Measurements from ENCODE around the gene GSTP1. TPM values are rescaled to one million over a fixed set of nuclear protein-coding genes. Genes with fewer than 3 reads are reported as not detected.
"Not testable (repeated sequence)": the region's sequence is repeated elsewhere in the genome, so short reads cannot be mapped to it uniquely, and the experiment has no call there.

The GSTP1 gene
- 1,181 and 1,195 TPM in 2 replicates for total RNA-seq

DNA sequence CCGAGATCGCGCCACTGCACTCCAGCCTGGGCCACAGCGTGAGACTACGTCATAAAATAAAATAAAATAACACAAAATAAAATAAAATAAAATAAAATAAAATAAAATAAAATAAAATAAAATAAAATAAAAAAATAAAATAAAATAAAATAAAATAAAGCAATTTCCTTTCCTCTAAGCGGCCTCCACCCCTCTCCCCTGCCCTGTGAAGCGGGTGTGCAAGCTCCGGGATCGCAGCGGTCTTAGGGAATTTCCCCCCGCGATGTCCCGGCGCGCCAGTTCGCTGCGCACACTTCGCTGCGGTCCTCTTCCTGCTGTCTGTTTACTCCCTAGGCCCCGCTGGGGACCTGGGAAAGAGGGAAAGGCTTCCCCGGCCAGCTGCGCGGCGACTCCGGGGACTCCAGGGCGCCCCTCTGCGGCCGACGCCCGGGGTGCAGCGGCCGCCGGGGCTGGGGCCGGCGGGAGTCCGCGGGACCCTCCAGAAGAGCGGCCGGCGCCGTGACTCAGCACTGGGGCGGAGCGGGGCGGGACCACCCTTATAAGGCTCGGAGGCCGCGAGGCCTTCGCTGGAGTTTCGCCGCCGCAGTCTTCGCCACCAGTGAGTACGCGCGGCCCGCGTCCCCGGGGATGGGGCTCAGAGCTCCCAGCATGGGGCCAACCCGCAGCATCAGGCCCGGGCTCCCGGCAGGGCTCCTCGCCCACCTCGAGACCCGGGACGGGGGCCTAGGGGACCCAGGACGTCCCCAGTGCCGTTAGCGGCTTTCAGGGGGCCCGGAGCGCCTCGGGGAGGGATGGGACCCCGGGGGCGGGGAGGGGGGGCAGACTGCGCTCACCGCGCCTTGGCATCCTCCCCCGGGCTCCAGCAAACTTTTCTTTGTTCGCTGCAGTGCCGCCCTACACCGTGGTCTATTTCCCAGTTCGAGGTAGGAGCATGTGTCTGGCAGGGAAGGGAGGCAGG, at the start of gene GSTP1:
Gene GSTP1, plus strand, starts transcription at position 566 of the 958 bp plus-strand sequence. Its CDS starts 32 bp downstream, at position 598.
- no peak for DNase-seq (ENCODE audit: extremely low read depth, low read depth, low spot score)

DNA sequence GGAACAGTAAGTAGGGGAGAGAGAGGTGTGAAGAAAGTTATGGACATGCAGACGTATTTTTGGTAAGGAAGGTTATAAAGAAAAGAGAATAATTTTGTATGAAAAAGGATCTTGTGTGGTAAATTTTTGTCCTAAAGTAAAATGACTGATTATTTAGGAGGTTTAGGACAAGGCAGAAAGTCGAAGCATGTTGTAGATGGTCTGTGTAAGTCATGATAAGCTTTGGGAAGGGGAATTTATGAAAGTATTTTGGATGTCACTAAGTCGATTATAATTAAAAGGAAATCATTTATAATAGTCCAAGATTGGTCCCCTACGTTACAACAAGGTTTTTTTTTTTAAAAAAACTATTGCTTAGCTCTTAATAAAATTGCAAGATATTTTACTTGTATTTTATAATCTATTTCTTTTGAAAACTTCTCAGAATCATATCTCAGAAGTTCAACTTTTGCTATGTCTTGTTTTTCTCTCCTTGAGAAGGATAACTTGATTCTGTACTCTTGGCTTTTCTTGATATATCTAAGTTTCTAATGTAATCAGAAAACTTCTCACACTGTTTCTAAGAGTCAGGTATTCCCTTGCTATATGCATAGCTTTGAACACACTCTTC, 49.4 kb upstream of the GSTP1 start:
- no peak for DNase-seq (ENCODE audit: extremely low read depth, low read depth, low spot score)

DNA sequence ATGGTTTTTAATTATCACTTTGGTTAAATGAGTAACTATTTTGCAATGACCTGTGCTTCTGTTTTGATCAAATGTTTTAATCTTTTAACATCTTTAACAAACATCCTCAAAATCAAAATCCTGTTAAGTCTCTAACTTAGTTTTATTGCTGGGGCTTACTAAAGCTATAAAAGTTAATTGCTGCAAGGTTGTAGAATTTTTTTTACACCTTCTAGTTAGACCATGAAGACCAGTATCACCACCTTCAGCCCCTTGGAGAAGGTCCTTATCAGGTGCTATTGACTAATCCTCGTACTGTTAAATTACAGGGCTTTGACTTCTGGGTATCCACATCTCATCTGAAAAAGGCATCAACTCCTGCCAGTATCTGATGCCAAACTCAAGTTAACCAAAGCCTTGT, 48.1 kb upstream of the GSTP1 start:
- DNase-seq (ENCODE audit: extremely low read depth, low read depth, low spot score), result no peak

DNA sequence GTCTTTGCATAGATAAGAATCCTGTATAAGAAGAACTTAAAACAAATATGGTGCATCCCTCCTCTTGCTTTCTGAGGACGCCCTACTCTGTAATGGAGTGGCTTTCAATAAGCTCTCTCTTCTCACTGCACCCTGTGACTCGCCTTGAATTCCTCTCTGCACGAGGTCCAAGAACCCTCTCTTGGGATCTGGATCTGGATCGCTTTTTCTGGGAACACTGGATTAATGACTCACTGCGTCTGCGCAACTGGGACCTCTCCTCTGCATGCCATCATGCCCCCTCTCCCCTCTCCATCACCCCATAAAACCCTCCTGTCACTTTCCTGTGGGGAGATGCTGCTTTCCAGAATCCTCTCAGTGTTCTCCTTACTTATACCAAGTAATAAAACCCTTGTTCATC, 45.3 kb upstream of the GSTP1 start:
- no peak for DNase-seq (ENCODE audit: extremely low read depth, low read depth, low spot score)

DNA sequence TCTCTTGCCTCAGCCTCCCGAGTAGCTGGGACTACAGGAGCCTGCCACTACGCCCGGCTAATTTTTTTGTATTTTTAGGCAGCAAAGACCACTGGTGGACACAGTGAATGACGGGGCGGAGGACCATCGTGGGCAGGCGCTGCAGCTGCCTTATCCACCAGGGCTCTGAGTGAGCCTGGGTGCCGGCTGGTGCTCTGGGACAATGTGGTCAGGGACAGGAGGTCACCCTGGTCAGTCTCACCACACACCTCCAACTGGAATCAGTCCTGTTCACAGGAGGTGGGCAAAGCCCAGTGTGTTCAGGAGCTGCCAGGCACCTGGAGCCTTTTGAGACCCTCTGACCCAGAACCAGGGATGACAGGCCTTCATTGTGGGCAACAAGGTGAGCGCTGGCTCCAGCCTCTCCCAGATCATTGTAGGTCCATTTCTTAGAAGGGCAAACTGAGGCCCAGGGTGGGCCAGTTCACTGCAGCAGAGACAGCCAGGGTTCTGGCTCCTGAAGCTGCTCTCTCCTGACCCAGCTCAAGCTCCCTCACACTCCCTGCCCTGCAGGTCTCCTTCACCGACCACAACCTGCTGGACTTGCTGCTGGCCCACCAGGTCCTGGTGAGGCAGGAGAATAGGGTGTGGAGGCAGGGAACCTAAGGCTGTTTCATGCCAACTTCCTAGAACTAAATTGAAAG, 44.6 kb upstream of the GSTP1 start:
- no peak for DNase-seq (ENCODE audit: extremely low read depth, low read depth, low spot score)

- DNase-seq (ENCODE audit: extremely low read depth, low read depth, low spot score), result no peak
Measured at GRCh38 chr11:67539550-67539949, 44.1 kb upstream of the GSTP1 start.

DNA sequence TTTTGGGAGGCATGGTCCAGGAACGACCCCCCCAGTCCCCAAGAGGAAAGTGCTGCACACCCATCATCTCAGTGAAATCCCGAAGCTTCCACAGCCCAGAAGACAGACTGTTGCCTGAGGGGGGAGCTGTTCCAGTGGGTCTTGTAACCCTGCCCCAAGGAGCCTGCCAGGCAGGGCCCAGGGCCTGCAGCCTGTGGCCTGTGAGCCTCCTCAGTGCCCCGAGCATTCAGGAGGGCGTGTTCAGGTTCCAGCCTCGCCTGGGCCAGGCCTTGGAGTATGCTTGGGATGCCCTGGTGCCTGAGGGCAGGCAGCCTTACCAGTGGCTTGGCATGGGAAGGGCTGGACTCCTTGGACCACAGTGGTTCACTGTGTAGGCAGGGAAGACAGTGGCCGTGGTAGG, 42.4 kb upstream of the GSTP1 start:
- no peak for DNase-seq (ENCODE audit: extremely low read depth, low read depth, low spot score)

DNA sequence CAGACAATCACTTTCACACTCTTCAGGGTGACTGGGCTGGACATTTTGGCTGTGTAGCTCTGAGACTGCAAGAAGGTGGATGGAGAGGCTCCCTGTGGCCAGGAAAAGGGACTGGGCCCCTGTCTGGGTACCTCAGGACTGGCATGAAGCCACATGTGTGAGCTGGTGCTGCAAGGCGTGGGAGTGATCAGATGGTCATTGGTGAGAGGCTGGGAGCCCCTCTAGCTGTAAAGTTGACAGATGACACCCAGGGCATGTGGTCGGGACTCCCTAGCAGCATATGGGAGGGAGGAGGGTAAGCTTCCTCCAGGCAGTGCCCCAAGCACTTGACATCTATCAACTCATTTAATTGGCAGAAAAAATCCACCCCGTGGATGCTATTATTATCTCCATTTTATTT, 41.4 kb upstream of the GSTP1 start:
- DNase-seq (ENCODE audit: extremely low read depth, low read depth, low spot score), result no peak

- DNase-seq (ENCODE audit: extremely low read depth, low read depth, low spot score), result no peak
Measured at GRCh38 chr11:67542971-67543370, 40.6 kb upstream of the GSTP1 start.

DNA sequence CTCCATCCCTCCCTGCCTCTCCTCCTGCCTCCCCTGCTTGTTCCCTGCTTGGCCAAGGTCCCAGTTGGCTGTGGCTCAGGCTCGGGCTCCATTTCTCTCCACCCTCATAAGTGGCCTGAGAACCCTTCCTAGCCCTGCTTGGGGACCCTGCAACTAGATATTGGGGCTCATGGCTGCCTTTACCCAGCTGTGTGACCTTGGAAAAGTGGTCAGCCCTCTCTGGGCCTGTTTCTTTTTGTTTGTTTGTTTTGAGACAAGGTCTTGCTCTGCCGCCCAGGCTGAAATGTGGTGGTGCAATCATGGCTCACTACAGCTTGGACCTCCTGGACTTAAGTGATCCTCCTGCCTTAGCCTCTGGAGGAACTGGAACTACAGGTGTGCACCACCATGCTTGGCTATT, 40.0 kb upstream of the GSTP1 start:
- no peak for DNase-seq (ENCODE audit: extremely low read depth, low read depth, low spot score)

GRCh38 chr11:67544616-67545242, 38.9 kb upstream of the GSTP1 start:
- no peak for DNase-seq (ENCODE audit: extremely low read depth, low read depth, low spot score)

DNA sequence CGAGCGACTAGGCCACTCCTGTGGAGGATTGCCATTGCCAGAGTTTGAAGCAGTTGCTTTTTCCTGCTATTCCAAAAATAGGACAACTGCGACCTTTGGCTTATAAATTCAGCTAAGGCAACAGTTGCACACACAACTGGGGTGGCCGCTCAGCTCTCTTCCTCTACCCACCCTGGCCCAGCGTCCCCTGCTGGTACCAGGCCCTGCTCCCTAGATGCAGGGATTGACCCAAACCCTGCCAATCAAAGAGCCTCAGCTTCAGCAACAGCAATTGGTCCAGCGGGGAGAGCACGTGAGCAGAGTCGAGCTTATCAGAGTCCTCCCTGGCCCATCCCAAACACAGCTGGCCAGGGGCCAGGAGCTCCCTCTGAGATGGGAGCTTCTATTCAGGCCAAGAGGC, 38.3 kb upstream of the GSTP1 start:
- DNase-seq (ENCODE audit: extremely low read depth, low read depth, low spot score), result no peak

- not testable (repeated sequence) for DNase-seq (ENCODE audit: extremely low read depth, low read depth, low spot score)
Measured at GRCh38 chr11:67548112-67548511, 35.5 kb upstream of the GSTP1 start.

GRCh38 chr11:67548555-67549110, 35.0 kb upstream of the GSTP1 start:
- DNase-seq (ENCODE audit: extremely low read depth, low read depth, low spot score), result no peak

DNA sequence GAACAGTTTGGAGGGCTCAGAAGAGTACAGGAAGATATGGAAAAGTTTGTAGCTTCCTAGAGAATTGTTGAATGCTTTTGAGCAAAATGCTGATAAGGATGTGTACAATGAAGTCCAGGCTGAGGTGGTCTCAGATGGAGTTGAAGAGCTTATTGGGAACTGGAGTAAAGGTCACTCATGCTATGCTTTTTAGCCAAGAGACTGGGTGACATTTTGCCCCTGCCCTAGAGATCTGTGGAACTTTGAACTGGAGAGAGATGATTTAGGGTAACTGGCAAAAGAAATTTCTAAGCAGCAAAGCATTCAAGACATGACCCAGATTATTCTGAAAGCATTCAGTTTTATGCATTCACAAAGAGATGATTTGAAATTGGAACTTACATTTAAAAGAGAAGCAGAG, 32.5 kb upstream of the GSTP1 start:
- no peak for DNase-seq (ENCODE audit: extremely low read depth, low read depth, low spot score)

DNA sequence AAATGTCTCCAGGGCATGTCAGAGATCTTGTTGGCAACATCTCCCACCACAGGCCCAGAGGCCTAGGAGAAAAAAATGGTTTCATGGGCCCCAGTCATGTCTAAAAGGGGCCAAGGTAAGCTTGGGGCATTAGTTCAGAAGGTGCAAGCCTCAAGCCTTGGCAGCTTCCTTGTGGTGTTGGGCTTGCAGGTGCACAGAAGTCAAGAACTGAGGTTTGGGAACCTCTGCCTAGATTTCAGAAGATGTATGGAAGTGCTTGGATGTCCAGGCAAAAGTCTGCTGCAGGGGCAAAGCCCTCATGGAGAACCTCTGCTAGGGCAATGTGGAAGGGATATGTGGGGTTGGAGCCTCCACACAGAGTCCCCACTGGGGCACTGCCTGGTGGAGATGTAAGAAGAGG, 31.9 kb upstream of the GSTP1 start:
- not testable (repeated sequence) for DNase-seq (ENCODE audit: extremely low read depth, low read depth, low spot score)

DNA sequence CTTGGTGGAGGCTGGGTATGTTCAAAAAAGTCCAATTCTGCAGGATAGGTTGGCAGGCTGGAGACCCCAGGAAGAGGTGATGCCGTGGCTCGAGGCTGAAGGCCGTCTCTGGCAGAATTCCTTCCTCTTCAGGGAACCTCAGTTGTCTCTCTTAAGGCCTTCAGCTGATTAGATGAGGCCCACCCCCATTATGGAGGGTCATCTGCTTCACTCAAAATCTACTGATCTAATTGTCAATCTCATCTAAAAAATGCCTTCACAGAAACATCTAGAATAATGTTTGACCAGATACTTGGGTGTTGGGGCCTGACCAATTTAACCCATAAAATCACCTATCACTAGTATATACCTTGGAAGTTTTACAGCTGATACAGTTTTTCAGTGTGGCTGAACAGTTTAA, 27.4 kb upstream of the GSTP1 start:
- no peak for DNase-seq (ENCODE audit: extremely low read depth, low read depth, low spot score)

DNA sequence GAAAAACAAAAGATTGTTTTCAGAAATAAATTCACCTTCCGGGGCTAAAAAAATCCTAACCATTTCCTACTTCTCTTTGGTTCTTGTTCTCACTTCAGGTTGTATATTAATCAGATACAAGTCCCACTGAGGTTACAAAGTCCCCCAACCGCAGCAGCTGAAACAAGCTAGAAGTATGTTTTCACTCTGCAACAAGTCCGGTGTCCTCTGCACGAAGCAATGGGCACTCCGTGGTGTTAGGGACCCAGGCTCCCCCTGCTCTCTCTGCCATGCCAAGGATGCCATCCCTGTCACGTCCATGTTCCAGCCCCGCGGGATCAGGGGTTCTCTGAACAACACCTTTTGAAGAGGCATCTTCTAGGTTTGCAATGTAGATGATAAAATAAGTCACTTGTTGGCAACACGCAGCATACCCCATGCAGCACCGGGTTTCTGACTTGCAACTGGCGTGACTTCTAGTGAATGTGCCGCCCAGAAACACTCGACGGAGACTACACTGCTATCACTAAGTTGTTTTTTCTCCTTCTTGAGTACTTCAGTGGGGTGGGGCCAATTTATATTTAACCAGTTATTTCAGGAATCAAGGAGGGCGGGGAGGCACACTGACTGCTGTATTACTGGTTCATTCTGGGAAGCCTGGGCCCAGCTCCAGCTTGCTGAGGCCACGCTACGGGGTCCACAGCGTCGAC, 25.4 kb upstream of the GSTP1 start:
- DNase-seq (ENCODE audit: extremely low read depth, low read depth, low spot score), result no peak

DNA sequence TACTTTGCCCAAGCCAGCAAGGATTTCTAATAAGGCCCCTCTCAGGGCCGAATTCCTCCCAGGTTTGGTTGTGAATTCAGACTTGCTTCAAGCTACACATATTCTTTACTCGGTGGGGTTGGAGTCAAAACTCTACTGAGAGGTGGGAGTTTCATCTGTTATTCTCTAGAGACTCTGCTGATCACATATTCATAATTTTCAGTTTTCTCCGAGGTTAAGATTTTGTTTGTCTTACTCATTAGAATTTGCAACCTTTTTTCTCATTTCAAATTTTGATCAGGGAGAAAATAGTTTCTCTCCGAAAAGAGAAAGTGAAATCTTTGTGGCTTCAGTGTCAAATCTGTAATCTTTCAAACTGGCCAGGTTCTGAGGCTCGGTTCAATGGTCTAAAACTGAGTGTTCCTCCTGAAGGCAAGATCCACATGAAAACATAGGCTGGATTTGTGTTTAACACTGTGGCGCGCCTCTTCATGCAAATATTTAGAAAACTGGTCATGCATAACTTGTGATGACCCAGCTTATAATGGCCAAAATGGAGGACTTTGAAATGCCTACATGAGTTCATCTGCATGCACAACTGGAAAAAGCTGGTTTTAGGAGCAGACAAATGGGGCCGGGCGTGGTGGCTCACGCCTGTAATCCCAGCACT, 21.5 kb upstream of the GSTP1 start:
- DNase-seq (ENCODE audit: extremely low read depth, low read depth, low spot score), result no peak

Measured in glomerular endothelial cell (primary cell).